ENCODE results near the gene SAFB2. TPM values are rescaled to one million over a fixed set of nuclear protein-coding genes. Genes with fewer than 3 reads are reported as not detected.

The SAFB2 gene
- total RNA-seq, 1 donor from 2014 or later: 48.2 TPM

- Mint-ChIP-seq H3K36me3 (ENCODE audit: low read depth) (peaks cover 21% of the 10 kb centered on the region), H3K27me3 (ENCODE audit: low read depth) (no peaks in the 10 kb centered on the region), H3K27ac (ENCODE audit: unreplicated experiment) (no peak overlapping the region), H3K4me1 (ENCODE audit: low read depth) (peaks cover 52% of the 10 kb centered on the region), H3K9me3 (ENCODE audit: low read depth) (no peaks in the 10 kb centered on the region), H3K4me3 (ENCODE audit: unreplicated experiment) (no peak overlapping the region)
- no peak for TF ChIP-seq CTCF (IDR thresholded peaks at IDR 0.05)
- DNase-seq (ENCODE audit: low spot score): no peak
These were observed 6.4 kb upstream of the SAFB2 start for GRCh38 chr19:5628919-5629481.

- no peak for DNase-seq (ENCODE audit: low spot score)
- peaks cover 52% of the 10 kb centered on the region for H3K4me1 Mint-ChIP-seq (ENCODE audit: low read depth)
- H3K36me3 Mint-ChIP-seq (ENCODE audit: low read depth): peaks cover 21% of the 10 kb centered on the region
- no peak for TF ChIP-seq CTCF (IDR thresholded peaks at IDR 0.05)
- no peak overlapping the region for H3K27ac Mint-ChIP-seq (ENCODE audit: unreplicated experiment)
- H3K4me3 Mint-ChIP-seq (ENCODE audit: unreplicated experiment): no peak overlapping the region
- H3K27me3 Mint-ChIP-seq (ENCODE audit: low read depth): no peaks in the 10 kb centered on the region
- no peaks in the 10 kb centered on the region for H3K9me3 Mint-ChIP-seq (ENCODE audit: low read depth)
These were observed 5.9 kb upstream of the SAFB2 start for GRCh38 chr19:5628461-5628860.

- DNase-seq (ENCODE audit: low spot score): no peak
- no peak for TF ChIP-seq CTCF (IDR thresholded peaks at IDR 0.05)
- H3K4me3 Mint-ChIP-seq (ENCODE audit: unreplicated experiment): no peak overlapping the region
- peak overlapping the region; percentile 34 for H3K27ac Mint-ChIP-seq (ENCODE audit: unreplicated experiment)
- H3K36me3 Mint-ChIP-seq (ENCODE audit: low read depth): peaks cover 23% of the 10 kb centered on the region
- no peaks in the 10 kb centered on the region for H3K27me3 Mint-ChIP-seq (ENCODE audit: low read depth)
- no peaks in the 10 kb centered on the region for H3K9me3 Mint-ChIP-seq (ENCODE audit: low read depth)
- H3K4me1 Mint-ChIP-seq (ENCODE audit: low read depth): peaks cover 49% of the 10 kb centered on the region
These were observed 4.9 kb upstream of the SAFB2 start for GRCh38 chr19:5627395-5627904.

- H3K27ac Mint-ChIP-seq (ENCODE audit: unreplicated experiment): peak overlapping the region; percentile 5
- H3K9me3 Mint-ChIP-seq (ENCODE audit: low read depth): no peaks in the 10 kb centered on the region
- H3K4me3 Mint-ChIP-seq (ENCODE audit: unreplicated experiment): no peak overlapping the region
- no peak for DNase-seq (ENCODE audit: low spot score)
- TF ChIP-seq CTCF (IDR thresholded peaks at IDR 0.05): no peak
- peaks cover 41% of the 10 kb centered on the region for H3K4me1 Mint-ChIP-seq (ENCODE audit: low read depth)
- H3K27me3 Mint-ChIP-seq (ENCODE audit: low read depth): no peaks in the 10 kb centered on the region
- H3K36me3 Mint-ChIP-seq (ENCODE audit: low read depth): peaks cover 23% of the 10 kb centered on the region
These were observed 3.1 kb upstream of the SAFB2 start for GRCh38 chr19:5625641-5626040.

- peak overlapping the region; percentile 100 for H3K4me3 Mint-ChIP-seq (ENCODE audit: unreplicated experiment)
- no peaks in the 10 kb centered on the region for H3K27me3 Mint-ChIP-seq (ENCODE audit: low read depth)
- peak overlapping the region; percentile 94 for H3K27ac Mint-ChIP-seq (ENCODE audit: unreplicated experiment)
- peaks cover 45% of the 10 kb centered on the region for H3K4me1 Mint-ChIP-seq (ENCODE audit: low read depth)
- no peak for DNase-seq (ENCODE audit: low spot score)
- H3K9me3 Mint-ChIP-seq (ENCODE audit: low read depth): no peaks in the 10 kb centered on the region
- TF ChIP-seq CTCF (IDR thresholded peaks at IDR 0.05): no peak
- peaks cover 24% of the 10 kb centered on the region for H3K36me3 Mint-ChIP-seq (ENCODE audit: low read depth)
These were observed 2.2 kb upstream of the SAFB2 start for GRCh38 chr19:5624741-5625278.

Measured in chondrocyte (in vitro differentiated cells).